Dermis blood vessel endothelial cell (primary cell): Measurements from ENCODE around the gene IFI16. TPM values are rescaled to one million over a fixed set of nuclear protein-coding genes. Genes with fewer than 3 reads are reported as not detected.
A peak's percentile ranks its signal among the peaks of the same experiment; 100 is the strongest.
"Not testable (repeated sequence)": the region's sequence is repeated elsewhere in the genome, so short reads cannot be mapped to it uniquely, and the experiment has no call there.

Source experiments
- DNase-seq: peaks from one replicate; pipeline ENCODE4 v3.0.0; 2010
- total RNA-seq: library from RNA; depleted of rRNA; stranded (reverse); fragments of >200 nt; gene quantifications from 2 replicates; pipeline ENCODE4 v1.2.3, GENCODE V29; 2014

Gene IFI16
- total RNA-seq, result 101 and 103 TPM in 2 replicates

- peak; percentile 93 for DNase-seq
These were observed at the start of gene IFI16 for GRCh38 chr1:159009704-159010361. TSS of gene IFI16 (plus strand) at chr1:159009907. CDS start at chr1:159014681, 4,774 bp downstream.

- DNase-seq, result no peak
These were observed 48.5 kb upstream of the IFI16 start for GRCh38 chr1:158961178-158961577.

DNA sequence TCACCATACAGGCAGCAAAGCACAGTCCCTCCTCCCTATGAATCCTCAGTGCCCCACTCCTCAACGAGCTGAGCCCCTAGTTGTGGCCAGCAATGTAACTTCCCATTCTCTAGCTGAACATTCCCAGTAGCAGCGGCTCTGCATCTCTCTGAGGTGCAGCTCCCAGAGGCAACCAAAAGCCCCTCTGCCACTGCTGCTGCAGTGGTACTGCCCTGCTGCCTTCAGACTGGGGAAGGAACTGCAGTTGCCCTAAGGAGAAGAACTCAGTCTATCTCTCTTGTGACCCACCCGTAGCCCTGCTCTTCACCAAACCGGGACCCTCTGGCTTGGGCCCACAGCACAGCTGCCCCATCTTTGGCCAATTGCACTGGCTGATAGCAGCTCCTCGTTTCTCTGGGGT, 46.7 kb upstream of the IFI16 start:
- no peak for DNase-seq

GRCh38 chr1:158969166-158969565, 40.5 kb upstream of the IFI16 start:
- no peak for DNase-seq

DNA sequence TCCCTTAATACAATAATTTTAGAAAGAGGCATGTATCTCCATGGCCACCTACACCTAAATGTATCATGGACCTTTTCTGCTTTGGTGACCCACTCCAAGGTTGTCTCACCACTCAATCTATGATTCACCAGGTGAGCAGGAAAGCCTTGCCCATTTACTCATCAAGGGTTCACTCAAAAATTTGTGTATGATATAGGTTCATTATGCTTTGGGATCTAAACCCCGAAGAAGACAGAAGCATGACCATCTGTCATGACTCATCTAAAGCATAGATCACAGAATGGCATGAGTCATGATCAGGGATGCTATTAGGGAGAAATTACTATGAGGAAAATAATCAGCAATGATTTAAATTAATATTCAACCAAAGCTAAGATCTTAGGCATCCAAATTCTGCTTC, 39.9 kb upstream of the IFI16 start:
- DNase-seq, result no peak

- peak; percentile 4 for DNase-seq
These were observed 36.9 kb upstream of the IFI16 start for GRCh38 chr1:158972841-158973240.

DNA sequence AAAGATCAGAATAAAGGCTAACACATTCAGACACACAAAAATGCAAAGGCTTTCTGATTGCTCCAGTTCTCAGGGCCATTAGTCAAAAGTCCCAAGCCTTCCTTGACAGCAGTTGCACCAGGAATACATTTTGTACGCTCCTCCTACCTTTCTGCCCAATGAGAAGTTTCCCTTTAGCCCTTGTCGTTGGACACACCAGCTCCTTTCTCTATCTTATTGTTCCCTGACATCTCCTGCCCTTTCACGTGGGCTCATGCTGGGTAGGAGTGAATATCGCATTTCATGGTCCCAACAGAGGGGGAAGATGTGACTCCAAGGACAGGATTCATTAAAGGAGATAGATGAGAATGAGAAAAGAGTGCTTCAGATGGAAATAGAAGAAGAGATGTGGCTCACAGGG, 33.5 kb upstream of the IFI16 start:
- DNase-seq, result no peak

DNA sequence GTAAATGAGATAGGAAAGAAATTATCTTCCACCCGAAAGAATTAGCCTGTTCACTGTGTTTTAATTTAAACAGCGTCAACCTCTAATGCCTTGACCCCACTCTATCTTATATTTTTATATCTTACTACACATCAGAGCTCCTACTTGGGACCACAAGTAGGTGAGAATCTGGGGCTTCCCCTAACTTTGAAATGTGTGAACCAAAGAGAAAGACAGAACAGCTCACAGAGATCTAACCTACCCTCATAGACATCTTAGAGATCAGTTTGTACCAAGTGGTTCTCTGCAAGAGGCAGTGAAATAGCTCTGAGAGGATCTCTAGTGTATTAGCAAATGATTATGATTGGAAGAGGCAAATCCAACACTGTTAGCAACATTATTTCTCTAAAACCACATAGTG, 31.0 kb upstream of the IFI16 start:
- DNase-seq, result no peak

DNA sequence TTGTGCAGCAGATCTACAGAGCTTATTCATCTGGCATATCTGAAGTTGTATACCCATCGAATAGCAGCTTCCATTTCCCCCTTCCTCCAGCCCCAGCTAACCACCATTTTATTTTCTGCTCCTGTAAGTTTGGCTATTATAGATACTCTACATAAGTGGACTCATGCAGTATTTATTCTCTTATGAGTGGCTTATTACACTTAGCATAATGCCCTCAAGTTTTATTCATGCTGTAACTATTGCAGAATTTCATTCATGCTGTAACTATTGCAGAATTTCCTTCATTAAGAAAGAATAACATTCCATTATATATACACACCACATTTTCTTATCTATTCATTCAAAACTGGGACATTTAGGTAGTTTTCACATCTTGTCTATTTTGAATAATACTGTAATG, 30.5 kb upstream of the IFI16 start:
- no peak for DNase-seq

DNA sequence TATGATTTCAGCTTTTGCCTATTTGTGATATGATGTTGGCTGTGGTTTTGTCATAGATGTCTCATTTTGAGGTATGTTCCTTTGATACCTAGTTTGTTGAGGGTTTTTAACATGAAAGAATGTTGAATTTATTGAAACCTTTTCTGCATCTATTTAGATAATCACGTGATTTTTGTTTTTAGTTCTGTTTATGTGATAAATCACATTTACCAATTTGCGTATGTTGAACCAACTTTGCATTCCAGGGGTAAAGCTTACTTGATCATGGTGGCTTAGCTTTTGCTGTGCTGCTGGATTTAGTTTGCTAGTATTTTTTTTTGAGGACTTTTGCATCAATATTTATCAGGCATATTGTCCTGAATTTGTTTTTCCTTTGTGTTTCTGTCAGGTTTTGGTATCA, 26.5 kb upstream of the IFI16 start:
- DNase-seq, result no peak

- DNase-seq, result no peak
These were observed 25.3 kb upstream of the IFI16 start for GRCh38 chr1:158984386-158984785.

DNA sequence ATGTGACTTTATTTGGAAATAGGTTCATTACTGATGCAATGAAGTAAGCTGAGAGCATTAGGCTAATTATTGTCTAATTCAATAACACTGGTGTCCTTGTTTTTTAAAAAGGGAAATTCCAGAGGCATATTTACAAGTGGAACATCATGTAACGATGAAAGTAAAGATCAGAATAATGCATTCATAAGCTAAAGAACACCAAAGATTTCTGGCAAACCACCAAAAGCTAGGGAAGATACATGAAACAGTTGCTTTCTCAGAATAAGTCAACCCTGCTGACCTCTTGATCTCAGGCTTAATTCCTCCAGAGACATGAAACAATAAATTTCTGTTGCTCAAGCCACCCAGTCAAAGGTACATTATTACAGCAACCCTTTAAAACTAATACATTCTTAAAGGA, 20.3 kb upstream of the IFI16 start:
- no peak for DNase-seq

DNA sequence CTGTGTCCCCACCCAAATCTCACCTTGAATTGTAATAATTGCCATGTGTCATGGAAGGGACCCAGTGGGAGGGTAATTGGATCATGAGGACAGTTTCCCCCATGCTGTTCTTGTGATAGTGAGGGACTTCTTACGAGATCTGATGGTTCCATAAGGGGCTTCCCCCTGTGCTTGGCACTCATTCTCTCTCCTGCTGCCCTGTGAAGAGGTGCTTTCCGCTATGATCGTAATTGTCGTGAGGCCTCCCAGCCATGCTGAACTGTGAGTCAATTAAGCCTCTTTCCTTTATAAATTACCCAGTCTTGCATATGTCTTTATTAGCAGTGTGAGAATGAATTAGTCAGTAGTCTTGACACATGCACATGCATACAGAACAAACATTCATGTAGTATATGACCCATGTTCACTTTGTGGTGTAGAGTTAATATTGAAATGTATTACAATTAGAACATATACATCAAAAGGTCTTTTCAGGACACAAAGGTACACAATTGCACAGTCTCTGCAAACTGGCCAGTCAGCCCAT, 16.9 kb upstream of the IFI16 start:
- no peak for DNase-seq

DNA sequence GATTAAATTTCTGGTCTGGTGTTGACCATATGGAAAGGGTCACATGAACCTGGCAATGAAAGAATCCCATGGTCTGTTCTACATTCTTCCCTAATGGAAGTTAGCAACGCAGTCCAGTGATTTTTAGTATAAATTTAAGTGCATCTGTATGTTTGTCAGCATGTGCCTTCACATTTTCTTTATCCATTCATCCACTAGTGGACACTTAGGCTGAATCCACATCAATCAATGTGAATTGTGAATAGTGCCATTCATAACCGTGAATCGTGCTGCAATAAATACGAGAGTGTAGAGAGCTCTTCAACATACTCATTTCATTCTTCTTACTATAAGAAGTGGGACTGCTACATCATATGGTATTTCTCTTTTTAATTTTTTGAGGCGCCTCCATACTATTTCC, 12.7 kb upstream of the IFI16 start:
- no peak for DNase-seq

DNA sequence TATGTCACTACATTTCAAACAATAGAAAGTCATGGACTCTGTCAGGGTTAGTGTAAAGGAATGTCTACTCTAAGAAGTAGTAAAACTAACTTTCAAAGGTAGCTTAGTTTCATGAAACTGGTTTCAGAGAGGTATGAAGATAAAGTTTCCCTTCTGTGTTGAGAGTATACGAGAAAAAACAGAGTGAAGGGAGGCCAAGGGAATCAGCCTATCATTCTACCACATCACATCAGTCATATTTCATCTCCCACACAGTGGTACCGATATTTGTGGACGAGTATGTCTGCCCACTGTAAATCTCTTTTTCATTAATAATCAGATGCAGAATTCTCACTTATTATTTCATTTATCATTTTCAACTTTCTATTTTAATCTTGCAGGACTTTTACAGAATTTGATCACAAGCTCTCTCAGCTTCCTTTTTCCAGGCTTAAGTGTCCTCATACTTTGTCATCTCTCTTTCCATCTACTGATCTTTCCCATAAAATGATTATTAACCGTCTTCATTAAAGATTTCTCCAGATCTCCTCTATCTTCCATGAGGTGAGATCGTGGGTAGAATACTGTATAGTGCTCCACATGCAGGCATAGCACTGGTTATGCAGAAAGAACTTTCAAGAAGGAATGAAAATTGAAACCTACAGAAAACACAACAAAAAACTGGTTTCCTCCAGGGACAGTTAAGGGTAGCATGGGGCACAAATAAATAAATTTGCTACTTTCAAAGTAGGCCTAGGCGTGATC, 11.5 kb upstream of the IFI16 start:
- DNase-seq, result no peak

- peak; percentile 74 for DNase-seq
These were observed 10.9 kb upstream of the IFI16 start for GRCh38 chr1:158998781-158999161.

GRCh38 chr1:158999316-159000069, 10.2 kb upstream of the IFI16 start:
- DNase-seq, result peak; percentile 94

DNA sequence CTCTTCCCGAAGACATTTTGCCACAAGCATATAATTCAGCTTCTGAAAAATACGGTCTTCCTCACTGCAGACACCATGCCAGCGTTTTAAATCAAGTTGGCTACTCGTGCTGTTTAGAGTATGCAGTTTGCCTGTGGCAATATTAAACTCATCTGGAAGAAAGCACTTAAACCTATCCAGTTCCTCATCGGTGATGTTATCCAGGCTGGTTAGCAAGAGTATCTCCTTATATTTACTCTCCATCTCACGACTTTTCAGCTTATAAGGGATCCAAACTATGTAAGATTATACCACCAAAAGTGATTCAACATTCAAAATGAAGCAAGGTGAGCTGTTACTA, 9.7 kb upstream of the IFI16 start:
- DNase-seq, result no peak

GRCh38 chr1:159000625-159001024, 9.1 kb upstream of the IFI16 start:
- peak; percentile 96 for DNase-seq

DNA sequence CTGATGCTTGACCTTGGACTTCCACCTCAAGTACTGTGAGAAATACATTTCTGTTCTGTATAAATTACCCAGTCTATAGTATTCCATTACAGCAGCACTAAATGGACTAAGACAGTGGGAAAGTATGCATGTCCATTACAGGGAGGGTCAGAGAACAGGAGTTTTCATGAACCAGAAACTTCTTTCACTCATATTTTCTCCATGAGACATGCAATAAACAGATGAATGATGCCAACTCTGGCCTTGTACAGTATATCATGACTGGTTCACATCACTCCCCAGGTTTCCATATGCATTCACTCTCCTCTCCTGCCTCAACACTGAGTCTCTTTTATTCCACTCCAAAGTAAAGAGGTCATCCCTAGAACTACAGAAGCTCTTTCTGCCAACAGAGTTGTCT, 4.5 kb upstream of the IFI16 start:
- DNase-seq, result no peak

DNA sequence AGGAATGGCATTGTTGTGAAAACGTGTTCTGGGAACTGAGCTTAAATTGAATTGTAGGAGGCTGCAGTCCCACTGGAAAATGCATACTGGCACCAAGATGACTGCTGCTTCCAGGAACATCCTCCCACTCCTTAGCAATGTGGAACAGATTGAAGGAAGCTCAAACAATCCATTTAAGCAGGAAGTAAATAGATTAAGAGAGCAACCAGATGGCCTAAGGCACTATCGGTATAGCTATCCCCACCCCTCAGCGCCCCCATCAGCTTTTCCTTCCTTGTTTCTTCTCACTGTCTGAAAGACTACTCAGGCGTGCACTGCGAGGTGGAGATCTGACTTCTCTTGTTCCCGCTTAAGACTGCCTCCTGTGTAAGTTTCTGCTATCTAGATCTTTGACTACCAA, 4.0 kb upstream of the IFI16 start:
- DNase-seq, result peak; percentile 36

DNA sequence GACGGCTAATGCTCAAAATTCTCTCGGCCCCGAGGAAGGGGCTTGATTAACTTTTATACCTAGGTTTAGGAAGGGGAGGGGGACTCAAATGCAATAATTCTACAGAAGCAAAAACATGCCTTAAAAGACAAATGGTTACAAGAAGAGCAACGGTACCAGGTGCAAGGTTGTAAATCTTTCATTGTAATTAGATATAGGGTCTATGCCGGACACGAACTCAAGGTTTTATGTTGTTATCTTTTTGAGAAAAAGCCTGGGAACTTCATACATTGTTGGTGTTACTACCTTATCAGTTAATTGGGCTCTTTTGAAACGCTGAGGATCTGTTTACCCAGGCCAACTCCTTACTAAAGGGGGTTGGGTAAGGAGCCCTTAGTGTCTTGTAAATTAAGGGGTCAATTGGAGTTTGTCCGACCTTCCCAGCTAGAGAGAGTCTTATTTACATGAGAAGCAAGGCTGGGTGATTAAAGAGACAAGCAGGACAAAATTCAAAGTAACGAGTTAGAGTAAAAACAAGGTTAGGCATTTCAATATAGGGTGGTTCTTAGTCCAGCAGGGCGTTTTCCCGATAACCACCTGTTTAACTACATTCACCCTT, 3.4 kb upstream of the IFI16 start:
- DNase-seq, result not testable (repeated sequence)

DNA sequence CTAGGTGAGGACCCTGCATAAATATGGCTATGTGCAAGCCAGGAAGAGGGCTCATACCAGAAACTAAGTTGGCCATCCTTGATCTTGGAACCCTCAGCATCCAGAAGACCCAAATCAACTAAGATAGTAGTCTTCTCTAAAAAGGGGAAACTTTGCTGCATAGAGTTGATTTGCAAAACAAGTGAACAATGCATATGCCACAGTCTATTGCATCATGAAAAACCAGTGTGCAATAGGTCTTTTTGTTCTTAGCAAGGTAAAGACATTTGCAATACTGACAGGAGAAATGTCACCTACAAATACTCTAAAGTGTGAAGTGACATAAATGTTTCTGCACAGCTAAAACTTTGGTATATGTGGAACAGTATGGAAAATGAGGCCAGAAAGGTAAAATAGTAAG, 2.0 kb upstream of the IFI16 start:
- no peak for DNase-seq
